Measurements from ENCODE around the gene ATP8A2.

DNA sequence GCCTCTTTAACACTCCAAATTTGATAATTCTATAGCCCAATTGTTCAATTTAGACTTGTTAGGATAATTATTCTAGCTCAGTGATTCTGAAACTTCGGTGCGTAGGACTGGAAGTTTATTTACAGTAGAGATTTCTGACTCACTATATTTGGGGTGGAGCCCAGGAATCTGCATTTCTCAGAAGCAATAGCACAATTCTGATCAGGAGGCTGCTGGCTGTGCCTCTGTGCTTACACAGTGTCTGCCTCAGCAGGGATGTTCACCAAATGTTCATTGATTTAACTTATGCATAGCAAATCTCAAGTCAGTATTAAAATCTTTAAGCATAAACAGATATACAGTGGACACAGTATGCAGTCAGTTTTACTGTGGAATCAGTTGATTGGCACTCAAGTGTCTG is 45.8 kb downstream of the ATP8A2 start:
- TF ChIP-seq, protein P1, sequence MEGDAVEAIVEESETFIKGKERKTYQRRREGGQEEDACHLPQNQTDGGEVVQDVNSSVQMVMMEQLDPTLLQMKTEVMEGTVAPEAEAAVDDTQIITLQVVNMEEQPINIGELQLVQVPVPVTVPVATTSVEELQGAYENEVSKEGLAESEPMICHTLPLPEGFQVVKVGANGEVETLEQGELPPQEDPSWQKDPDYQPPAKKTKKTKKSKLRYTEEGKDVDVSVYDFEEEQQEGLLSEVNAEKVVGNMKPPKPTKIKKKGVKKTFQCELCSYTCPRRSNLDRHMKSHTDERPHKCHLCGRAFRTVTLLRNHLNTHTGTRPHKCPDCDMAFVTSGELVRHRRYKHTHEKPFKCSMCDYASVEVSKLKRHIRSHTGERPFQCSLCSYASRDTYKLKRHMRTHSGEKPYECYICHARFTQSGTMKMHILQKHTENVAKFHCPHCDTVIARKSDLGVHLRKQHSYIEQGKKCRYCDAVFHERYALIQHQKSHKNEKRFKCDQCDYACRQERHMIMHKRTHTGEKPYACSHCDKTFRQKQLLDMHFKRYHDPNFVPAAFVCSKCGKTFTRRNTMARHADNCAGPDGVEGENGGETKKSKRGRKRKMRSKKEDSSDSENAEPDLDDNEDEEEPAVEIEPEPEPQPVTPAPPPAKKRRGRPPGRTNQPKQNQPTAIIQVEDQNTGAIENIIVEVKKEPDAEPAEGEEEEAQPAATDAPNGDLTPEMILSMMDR (IDR thresholded peaks at IDR 0.05): no peak
- TF ChIP-seq POLR2AphosphoS5 (IDR thresholded peaks at IDR 0.05): no peak
